IgD-negative memory B cell (primary cell): ENCODE data around the gene GSX2. TPM values are rescaled to one million over a fixed set of nuclear protein-coding genes. Genes with fewer than 3 reads are reported as not detected.

ENCODE experiments used
- H3K27ac Mint-ChIP-seq, 3 donors: one replicate each; pipeline ENCODE4 v1.8.0; 2020 to 2022; ENCODE audit warnings: mild to moderate bottlenecking in 3 of 3, mixed read lengths in 3 of 3, moderate library complexity in 1 of 3
- H3K27me3 Mint-ChIP-seq: one replicate; pipeline ENCODE4 v1.8.0; 2021; ENCODE audit warnings: mixed read lengths
- H3K36me3 Mint-ChIP-seq: one replicate; pipeline ENCODE4 v1.8.0; 2020; ENCODE audit warnings: mild to moderate bottlenecking, mixed read lengths
- H3K4me1 Mint-ChIP-seq, 3 donors: one replicate each; pipeline ENCODE4 v1.8.0; 2020 to 2022; ENCODE audit warnings: mixed read lengths in 3 of 3, mild to moderate bottlenecking in 1 of 3
- H3K4me3 Mint-ChIP-seq, 4 donors: one replicate each; pipeline ENCODE4 v1.8.0; 2020 to 2022; ENCODE audit warnings: mild to moderate bottlenecking in 4 of 4, mixed read lengths in 4 of 4, moderate library complexity in 3 of 4
- H3K9me3 Mint-ChIP-seq, 3 donors: one replicate each; pipeline ENCODE4 v1.8.0; 2020 to 2021; ENCODE audit warnings: mixed read lengths in 3 of 3, mild to moderate bottlenecking in 1 of 3
- polyA plus RNA-seq: library from polyadenylated mRNA; unstranded; fragments of 300-500 nt; fragmentation: Illumina TruSeq; gene quantifications from one replicate; pipeline ENCODE4 v1.2.3, GENCODE V29; 2021

GSX2 gene
- polyA plus RNA-seq, 1 donor from 2014 or later, result 1.2 TPM

- H3K27ac Mint-ChIP-seq, result no peak overlapping the region
- peaks cover 4% of the 10 kb centered on the region for H3K27me3 Mint-ChIP-seq
- H3K36me3 Mint-ChIP-seq, result no peaks in the 10 kb centered on the region
- H3K4me3 Mint-ChIP-seq, result no peak overlapping the region
- peaks cover 0 to 2% (median 0%) of the 10 kb centered on the region in 3 donors for H3K9me3 Mint-ChIP-seq
- no peaks in the 10 kb centered on the region for H3K4me1 Mint-ChIP-seq
Measured at GRCh38 chr4:54146139-54146538, 46.2 kb downstream of the GSX2 start.

- H3K4me3 Mint-ChIP-seq, result no peak overlapping the region
- H3K4me1 Mint-ChIP-seq, result no peaks in the 10 kb centered on the region
- no peaks in the 10 kb centered on the region for H3K36me3 Mint-ChIP-seq
- no peak overlapping the region for H3K27ac Mint-ChIP-seq
- H3K27me3 Mint-ChIP-seq, result peaks cover 4% of the 10 kb centered on the region
- peaks cover 0 to 2% (median 0%) of the 10 kb centered on the region in 3 donors for H3K9me3 Mint-ChIP-seq
Measured at GRCh38 chr4:54149323-54149722, 49.4 kb downstream of the GSX2 start.

Other genes starting within 250 kb of the GSX2 start
- 43.6 TPM for gene CHIC2, start 35.6 kb upstream of the GSX2 start, polyA plus RNA-seq
- not detected for gene PDGFRA, start 129.1 kb downstream of the GSX2 start, polyA plus RNA-seq